B cell (primary cell): ENCODE results near the gene EIPR1. TPM values are rescaled to one million over a fixed set of nuclear protein-coding genes. Genes with fewer than 3 reads are reported as not detected.

Source experiments
- ATAC-seq: fragments of 200-7000 bp; cut with Tn5 transposase; one replicate; pipeline ENCODE4 v1.10.0; 2021; ENCODE audit warnings: low read depth, mild to moderate bottlenecking, moderate number of reproducible peaks, moderate library complexity
- CTCF ChIA-PET: fragments of 350-600 bp; sonication (Branson Sonifier 250); formaldehyde crosslinking; loops from one replicate; lab custom pipeline; 2021; ENCODE audit warnings: antibody characterized with exemption, inconsistent platforms; lab: Charles Lee
- POLR2A ChIA-PET: fragments of 350-600 bp; sonication (Branson Sonifier 250); formaldehyde crosslinking; loops from one replicate; lab custom pipeline; 2021; ENCODE audit warnings: antibody characterized with exemption; lab: Charles Lee
- DNase-seq: peaks from one replicate; pipeline ENCODE4 v3.0.0; 2013
- H2AFZ ChIP-seq: 2 replicates; pipeline ENCODE4 v1.6.1; 2012; ENCODE audit warnings: mild to moderate bottlenecking, low read depth, low read length; ENCODE audit not compliant: insufficient read depth, poor library complexity, severe bottlenecking
- H3K27ac ChIP-seq, 2 donors: 1 replicate in 1 of 2; 2 replicates in 1 of 2; pipeline ENCODE4 v1.5.1; 2012 to 2013; ENCODE audit warnings: low read length in 2 of 2, mild to moderate bottlenecking in 2 of 2, moderate library complexity in 1 of 2
- H3K27me3 ChIP-seq, 4 experiments: fragments of 200-600 bp in 1 of 4; sonication (generic) in 1 of 4; replicated peaks in 1 of 4; 1 replicate in 2 of 4; 2 replicates in 2 of 4; pipeline versions ENCODE4 v1.6.1 to v1.7.0; 2013 to 2016; ENCODE audit warnings: low read length in 3 of 4, mild to moderate bottlenecking in 2 of 4, mixed read lengths in 1 of 4, moderate library complexity in 1 of 4; ENCODE audit not compliant: insufficient read depth in 4 of 4, control insufficient read depth in 3 of 4; ENCODE audit errors: control extremely low read depth in 1 of 4
- H3K36me3 ChIP-seq, 2 experiments: replicated peaks in 1 of 2; 1 replicate in 1 of 2; 2 replicates in 1 of 2; pipeline versions ENCODE4 v1.6.1 to v1.7.1; 2013; ENCODE audit warnings: low read length in 1 of 2; ENCODE audit not compliant: insufficient read depth in 2 of 2, control insufficient read depth in 1 of 2; ENCODE audit errors: control extremely low read depth in 1 of 2, extremely low read depth in 1 of 2
- H3K4me1 ChIP-seq, 2 donors: fragments of 200-600 bp in 1 of 2; sonication (generic) in 1 of 2; 1 replicate in 1 of 2; 2 replicates in 1 of 2; pipeline versions ENCODE4 v1.5.1 to v1.6.1; 2013 to 2017; ENCODE audit warnings: low read length in 2 of 2; ENCODE audit not compliant: control insufficient read depth in 2 of 2, insufficient read depth in 2 of 2
- H3K4me2 ChIP-seq: replicated peaks from 2 replicates; pipeline ENCODE3; 2012; ENCODE audit warnings: mild to moderate bottlenecking, low read depth, low read length; ENCODE audit not compliant: poor library complexity, severe bottlenecking
- H3K4me3 ChIP-seq, 5 experiments: fragments of 200-600 bp in 1 of 5; sonication (generic) in 1 of 5; 1 replicate in 3 of 5; 2 replicates in 2 of 5; pipeline versions ENCODE4 v1.5.1 to v1.7.0; 2011 to 2016; ENCODE audit warnings: low read length in 4 of 5, mild to moderate bottlenecking in 4 of 5, low read depth in 2 of 5, control low read depth in 1 of 5, moderate library complexity in 1 of 5; ENCODE audit not compliant: insufficient read depth in 1 of 5; ENCODE audit errors: control extremely low read depth in 1 of 5, extremely low read depth in 1 of 5
- H3K79me2 ChIP-seq: fragments of 200-600 bp; sonication (generic); one replicate; pipeline ENCODE4 v1.6.0; 2016; ENCODE audit warnings: low read length; ENCODE audit not compliant: control insufficient read depth, insufficient read depth
- H3K9ac ChIP-seq: fragments of 200-600 bp; sonication (generic); 2 replicates; pipeline ENCODE4 v1.6.1; 2017; ENCODE audit warnings: mild to moderate bottlenecking, low read length, moderate library complexity
- H3K9me3 ChIP-seq, 3 donors: one replicate each; pipeline versions ENCODE4 v1.6.1 to v1.7.1; 2013; ENCODE audit warnings: low read length in 2 of 3; ENCODE audit not compliant: control insufficient read depth in 2 of 3, insufficient read depth in 1 of 3; ENCODE audit errors: control extremely low read depth in 1 of 3
- H4K20me1 ChIP-seq: 2 replicates; pipeline ENCODE4 v1.6.0; 2012; ENCODE audit warnings: mild to moderate bottlenecking, low read length; ENCODE audit not compliant: insufficient read depth, control insufficient read depth, poor library complexity, severe bottlenecking
- H3K27ac Mint-ChIP-seq: one replicate; pipeline ENCODE4 v1.8.0; 2021; ENCODE audit warnings: mixed read lengths
- H3K27me3 Mint-ChIP-seq: one replicate; pipeline ENCODE4 v1.8.0; 2021; ENCODE audit warnings: mixed read lengths
- H3K4me1 Mint-ChIP-seq: one replicate; pipeline ENCODE4 v1.8.0; 2021; ENCODE audit warnings: mixed read lengths
- H3K4me3 Mint-ChIP-seq: one replicate; pipeline ENCODE4 v1.8.0; 2021; ENCODE audit warnings: mixed read lengths
- H3K9me3 Mint-ChIP-seq: one replicate; pipeline ENCODE4 v1.8.0; 2022; ENCODE audit warnings: mixed read lengths; ENCODE audit not compliant: insufficient read depth
- EZH2 ChIP-seq: IDR thresholded peaks from 2 replicates; pipeline ENCODE4 v1.6.1; 2012; ENCODE audit warnings: borderline replicate concordance, low read depth, mild to moderate bottlenecking, moderate library complexity, low read length; ENCODE audit not compliant: insufficient read depth, poor library complexity, severe bottlenecking
- WGBS: methylation state at CpG from one replicate; pipeline ENCODE4 v1.1.5; 2013; ENCODE audit warnings: missing lambda C conversion rate; ENCODE audit not compliant: insufficient coverage; 5-methylcytosine and 5-hydroxymethylcytosine counted together
- intact Hi-C: fragments of 100-400 bp; cut with micrococcal nuclease; formaldehyde crosslinking; loops from one replicate; pipeline ENCODE4 v1.10.0; 2022
- polyA plus RNA-seq: library from polyadenylated mRNA; depleted of rRNA; stranded (reverse); fragments of >200 nt; gene quantifications from 2 replicates; pipeline ENCODE4 v1.2.3, GENCODE V29; 2012
- total RNA-seq, 2 donors: library from RNA; stranded (reverse); fragments of 120-200 nt in 1 of 2; gene quantifications; 1 replicate in 1 of 2; 2 replicates in 1 of 2; pipeline versions ENCODE4 v1.2.3 to v1.2.4, GENCODE V29; 2013 to 2022
- TF ChIP-seq, protein P1 (sequence below): fragments of 200-600 bp; IDR thresholded peaks from one replicate; pipeline ENCODE4 v1.8.0; 2022; ENCODE audit warnings: antibody characterized with exemption, mild to moderate bottlenecking

Gene EIPR1
- total and polyA plus RNA-seq, 2 donors (not counting 1 experiment from before 2014, with no cell fraction given) = 31.8 to 37.0 TPM

DNA sequence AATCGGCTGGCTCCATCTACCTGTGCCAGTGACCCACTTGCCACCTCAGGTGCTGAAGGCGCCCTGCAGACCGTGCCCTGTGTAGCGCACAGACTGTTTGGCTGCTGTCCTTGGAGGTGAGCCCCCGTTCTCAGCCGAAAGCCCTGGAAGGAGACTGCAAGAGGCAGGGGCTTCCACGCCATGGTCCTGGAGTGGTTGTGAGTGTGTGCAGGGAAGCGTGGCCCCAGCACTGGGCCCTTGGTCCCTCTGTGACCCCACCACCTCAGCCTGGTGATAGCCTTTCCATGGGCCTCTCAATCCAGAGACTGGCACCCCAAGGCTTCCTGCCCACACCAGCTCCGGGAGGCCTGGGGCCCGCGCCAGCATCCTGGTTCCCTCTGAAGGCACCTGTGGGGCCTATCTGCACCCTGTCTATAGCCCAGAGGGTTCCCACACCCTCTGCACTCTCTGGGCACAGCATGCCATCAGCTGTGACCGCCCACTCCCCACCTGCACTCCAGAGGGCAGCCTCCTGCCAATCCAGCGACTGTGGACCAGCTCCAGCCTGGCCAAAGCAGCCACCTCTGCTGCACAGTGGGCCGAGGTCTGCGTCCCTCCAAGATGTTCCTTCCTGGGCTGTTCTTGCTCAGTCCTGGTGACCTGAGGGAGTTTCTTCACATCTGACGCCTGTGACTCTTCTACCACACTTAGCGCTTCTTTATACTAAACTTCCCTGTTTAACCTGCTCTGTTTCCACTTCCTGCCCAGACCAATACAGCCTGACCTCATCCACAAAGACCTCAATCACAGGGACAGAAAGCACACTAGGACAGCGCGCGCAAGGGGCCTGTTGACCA, 109.5 kb downstream of the EIPR1 start:
- peaks cover 2% of the 10 kb centered on the region for H3K9me3 Mint-ChIP-seq
- H3K27me3 Mint-ChIP-seq = no peaks in the 10 kb centered on the region
- ChIA-PET POLR2A (no interaction called here), CTCF (no interaction called here)
- H3K9ac ChIP-seq = no peak overlapping the region
- DNase-seq = no peak
- intact Hi-C loops = no loop called here
- ATAC-seq = no peak
- peaks cover 8% of the 10 kb centered on the region for H3K79me2 ChIP-seq
- H3K4me3 Mint-ChIP-seq = no peak overlapping the region
- H3K4me2 ChIP-seq = no peak overlapping the region
- H3K4me1 ChIP-seq = no peaks in the 10 kb centered on the region
- H3K4me3 ChIP-seq = no peak overlapping the region
- no peak overlapping the region for H2AFZ ChIP-seq
- H3K27ac Mint-ChIP-seq = no peak overlapping the region
- WGBS = 98% methylated on average over 16 of the region's 20 CpGs
- H3K4me1 Mint-ChIP-seq = no peaks in the 10 kb centered on the region
- no peak for TF ChIP-seq EZH2
- TF ChIP-seq, protein P1, sequence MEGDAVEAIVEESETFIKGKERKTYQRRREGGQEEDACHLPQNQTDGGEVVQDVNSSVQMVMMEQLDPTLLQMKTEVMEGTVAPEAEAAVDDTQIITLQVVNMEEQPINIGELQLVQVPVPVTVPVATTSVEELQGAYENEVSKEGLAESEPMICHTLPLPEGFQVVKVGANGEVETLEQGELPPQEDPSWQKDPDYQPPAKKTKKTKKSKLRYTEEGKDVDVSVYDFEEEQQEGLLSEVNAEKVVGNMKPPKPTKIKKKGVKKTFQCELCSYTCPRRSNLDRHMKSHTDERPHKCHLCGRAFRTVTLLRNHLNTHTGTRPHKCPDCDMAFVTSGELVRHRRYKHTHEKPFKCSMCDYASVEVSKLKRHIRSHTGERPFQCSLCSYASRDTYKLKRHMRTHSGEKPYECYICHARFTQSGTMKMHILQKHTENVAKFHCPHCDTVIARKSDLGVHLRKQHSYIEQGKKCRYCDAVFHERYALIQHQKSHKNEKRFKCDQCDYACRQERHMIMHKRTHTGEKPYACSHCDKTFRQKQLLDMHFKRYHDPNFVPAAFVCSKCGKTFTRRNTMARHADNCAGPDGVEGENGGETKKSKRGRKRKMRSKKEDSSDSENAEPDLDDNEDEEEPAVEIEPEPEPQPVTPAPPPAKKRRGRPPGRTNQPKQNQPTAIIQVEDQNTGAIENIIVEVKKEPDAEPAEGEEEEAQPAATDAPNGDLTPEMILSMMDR = no peak
- no peaks in the 10 kb centered on the region for H4K20me1 ChIP-seq
- H3K27ac ChIP-seq = no peak overlapping the region
- peaks cover 0 to 4% (median 0%) of the 10 kb centered on the region in 3 donors for H3K9me3 ChIP-seq
- H3K27me3 ChIP-seq = no peaks in the 10 kb centered on the region
- peaks cover 0 to 12% of the 10 kb centered on the region in 2 experiments for H3K36me3 ChIP-seq
